Caco-2 (cell line): ENCODE data around the gene CTDSPL. TPM values are rescaled to one million over a fixed set of nuclear protein-coding genes. Genes with fewer than 3 reads are reported as not detected.

Source experiments
- BruUV-seq: library from RNA; stranded (reverse); fragments of 400-500 nt; replicated peaks from 2 replicates; lab custom pipeline; 2021; lab: Mats Ljungman, UMichigan
- CTCF ChIA-PET: fragments of 300-600 bp; sonication (Branson Sonifier 250); formaldehyde crosslinking; loops from one replicate; lab custom pipeline; 2022; ENCODE audit warnings: antibody characterized with exemption; lab: Charles Lee
- POLR2A ChIA-PET: fragments of 300-600 bp; sonication (Branson Sonifier 250); formaldehyde crosslinking; loops from one replicate; lab custom pipeline; 2022; ENCODE audit warnings: antibody characterized with exemption; lab: Charles Lee
- DNase-seq, 2 experiments: peaks; one replicate each; pipeline versions ENCODE4 v3.0.0 to v3.0.0-alpha.2; 2020 to 2022
- H3K27me3 ChIP-seq: replicated peaks from 2 replicates; pipeline ENCODE4 v1.6.0; 2011; ENCODE audit warnings: low read length; ENCODE audit not compliant: control insufficient read depth, insufficient read depth
- H3K36me3 ChIP-seq: 2 replicates; pipeline ENCODE4 v1.5.1; 2011; ENCODE audit warnings: low read length; ENCODE audit not compliant: control insufficient read depth, insufficient read depth
- H3K4me1 ChIP-seq: fragments of 250-450 bp; sonication (Bioruptor Pico); 2 replicates; pipeline ENCODE4 v1.5.1; 2020; ENCODE audit warnings: mild to moderate bottlenecking
- H3K4me3 ChIP-seq: 2 replicates; pipeline ENCODE4 v1.5.1; 2011; ENCODE audit warnings: low read depth, mild to moderate bottlenecking, control low read depth, low read length
- H3K9me3 ChIP-seq: fragments of 250-450 bp; sonication (Bioruptor Pico); 2 replicates; pipeline ENCODE4 v1.5.1; 2020; ENCODE audit warnings: mild to moderate bottlenecking, moderate library complexity
- H3K27ac Mint-ChIP-seq: one replicate; pipeline ENCODE4 v1.8.0; 2022; ENCODE audit warnings: mixed read lengths; ENCODE audit not compliant: unreplicated experiment
- H3K27me3 Mint-ChIP-seq: one replicate; pipeline ENCODE4 v1.8.0; 2022; ENCODE audit warnings: mixed read lengths; ENCODE audit not compliant: insufficient read depth, unreplicated experiment
- H3K36me3 Mint-ChIP-seq: one replicate; pipeline ENCODE4 v1.8.0; 2022; ENCODE audit warnings: mild to moderate bottlenecking, mixed read lengths; ENCODE audit not compliant: insufficient read depth, unreplicated experiment
- H3K4me1 Mint-ChIP-seq: one replicate; pipeline ENCODE4 v1.8.0; 2022; ENCODE audit warnings: low read depth, mixed read lengths; ENCODE audit not compliant: unreplicated experiment
- H3K4me3 Mint-ChIP-seq: one replicate; pipeline ENCODE4 v1.8.0; 2022; ENCODE audit warnings: mild to moderate bottlenecking, moderate library complexity, mixed read lengths; ENCODE audit not compliant: unreplicated experiment
- H3K9me3 Mint-ChIP-seq: one replicate; pipeline ENCODE4 v1.8.0; 2022; ENCODE audit warnings: mixed read lengths; ENCODE audit not compliant: unreplicated experiment
- CTCF ChIP-seq, 2 experiments: fragments of 200-600 bp in 1 of 2; IDR thresholded peaks; 1 replicate in 1 of 2; 2 replicates in 1 of 2; pipeline versions ENCODE4 v1.5.1 to v1.8.0; 2011 to 2022; ENCODE audit warnings: antibody characterized with exemption in 1 of 2, control low read depth in 1 of 2, inconsistent platforms in 1 of 2, low read depth in 1 of 2, low read length in 1 of 2, mild to moderate bottlenecking in 1 of 2, moderate library complexity in 1 of 2; ENCODE audit not compliant: insufficient read depth in 1 of 2, severe bottlenecking in 1 of 2, unreplicated experiment in 1 of 2
- intact Hi-C: fragments of 100-400 bp; cut with micrococcal nuclease; formaldehyde crosslinking; loops from one replicate; pipeline ENCODE4 v1.10.0; 2022; ENCODE audit not compliant: unreplicated experiment
- total RNA-seq: library from RNA; stranded (reverse); gene quantifications from 2 replicates; pipeline ENCODE4 v1.2.3, GENCODE V29; 2022

Gene CTDSPL
- total RNA-seq, 1 experiment from 2014 or later = 60.9 TPM

- Histone ChIP-seq H3K9me3 (no peaks in the 10 kb centered on the region), H3K36me3 (no peaks in the 10 kb centered on the region), H3K27me3 (no peaks in the 10 kb centered on the region), H3K4me1 (peaks cover 94% of the 10 kb centered on the region), H3K4me3 (no peak overlapping the region)
- Mint-ChIP-seq H3K9me3 (no peaks in the 10 kb centered on the region), H3K27me3 (no peaks in the 10 kb centered on the region), H3K27ac (peak overlapping the region; percentile 100), H3K36me3 (peaks cover 54% of the 10 kb centered on the region), H3K4me1 (peaks cover 69% of the 10 kb centered on the region), H3K4me3 (no peak overlapping the region)
- no TSS peak for BruUV-seq
- CTCF ChIA-PET = no interaction called here
- TF ChIP-seq CTCF (IDR thresholded peaks at IDR 0.05; ENCODE audit: insufficient read depth in 1 of 2, low read depth in 1 of 2, low read length in 1 of 2, severe bottlenecking in 1 of 2, unreplicated experiment in 1 of 2) = no peak
- DNase-seq = no peak
- intact Hi-C loops = no loop called here
- POLR2A ChIA-PET = no interaction called here
Observed at GRCh38 chr3:37989821-37990480, 128.3 kb downstream of the CTDSPL start.

GRCh38 chr3:37990527-37990926, 128.8 kb downstream of the CTDSPL start, which contains the start of gene VILL:
TSS of gene VILL (plus strand) at chr3:37990786. CDS start at chr3:37993673, 2,887 bp downstream.
- no TSS peak for BruUV-seq
- H3K36me3 ChIP-seq = no peaks in the 10 kb centered on the region
- ChIA-PET CTCF (no interaction called here), POLR2A (no interaction called here)
- H3K9me3 ChIP-seq = no peaks in the 10 kb centered on the region
- Mint-ChIP-seq H3K9me3 (no peaks in the 10 kb centered on the region), H3K4me1 (peaks cover 67% of the 10 kb centered on the region), H3K27ac (peak within 1 kb of the TSS; percentile 100), H3K27me3 (no peaks in the 10 kb centered on the region), H3K4me3 (peak within 1 kb of the TSS; percentile 40), H3K36me3 (peaks cover 48% of the 10 kb centered on the region)
- peaks cover 90% of the 10 kb centered on the region for H3K4me1 ChIP-seq
- intact Hi-C loops = no loop called here
- no peaks in the 10 kb centered on the region for H3K27me3 ChIP-seq
- peak in 1 of 2 experiments; percentile 24 for DNase-seq
- H3K4me3 ChIP-seq = peak within 1 kb of the TSS; percentile 24; the same call in 1 of the 2 replicates
- no peak for TF ChIP-seq CTCF (IDR thresholded peaks at IDR 0.05; ENCODE audit: insufficient read depth in 1 of 2, low read depth in 1 of 2, low read length in 1 of 2, severe bottlenecking in 1 of 2, unreplicated experiment in 1 of 2)

- Histone ChIP-seq H3K27me3 (no peaks in the 10 kb centered on the region), H3K36me3 (no peaks in the 10 kb centered on the region), H3K4me1 (peaks cover 90% of the 10 kb centered on the region), H3K4me3 (no peak overlapping the region), H3K9me3 (no peaks in the 10 kb centered on the region)
- H3K4me1 Mint-ChIP-seq = peaks cover 63% of the 10 kb centered on the region
- H3K36me3 Mint-ChIP-seq = peaks cover 45% of the 10 kb centered on the region
- no peak for TF ChIP-seq CTCF (IDR thresholded peaks at IDR 0.05; ENCODE audit: insufficient read depth in 1 of 2, low read depth in 1 of 2, low read length in 1 of 2, severe bottlenecking in 1 of 2, unreplicated experiment in 1 of 2)
- CTCF ChIA-PET = no interaction called here
- POLR2A ChIA-PET = no interaction called here
- peak overlapping the region; percentile 40 for H3K4me3 Mint-ChIP-seq
- intact Hi-C loops = no loop called here
- peak in 1 of 2 experiments; percentile 24 for DNase-seq
- BruUV-seq = no TSS peak
- H3K27ac Mint-ChIP-seq = peak overlapping the region; percentile 100
- H3K27me3 Mint-ChIP-seq = no peaks in the 10 kb centered on the region
- H3K9me3 Mint-ChIP-seq = no peaks in the 10 kb centered on the region
Observed at GRCh38 chr3:37991109-37991508, 129.4 kb downstream of the CTDSPL start.
